Naive thymus-derived CD4-positive, alpha-beta T cell (primary cell): ENCODE measurements around the gene RASGRF1. TPM values are rescaled to one million over a fixed set of nuclear protein-coding genes. Genes with fewer than 3 reads are reported as not detected.
A peak's percentile ranks its signal among the peaks of the same experiment; 100 is the strongest.

Experiments used
- ATAC-seq: fragments of 150-1000 bp; cut with Tn5 transposase; 2 replicates; pipeline ENCODE4 v1.10.0; 2021; ENCODE audit warnings: mild to moderate bottlenecking, moderate library complexity
- CTCF ChIA-PET: fragments of 350-600 bp; sonication (Branson Sonifier 250); formaldehyde crosslinking; loops from one replicate; lab custom pipeline; 2021; ENCODE audit warnings: antibody characterized with exemption; lab: Charles Lee
- POLR2A ChIA-PET: fragments of 350-600 bp; sonication (Branson Sonifier 250); formaldehyde crosslinking; loops from one replicate; lab custom pipeline; 2021; ENCODE audit warnings: antibody characterized with exemption, inconsistent platforms; lab: Charles Lee
- DNase-seq, 9 donors: peaks; one replicate each; pipeline versions ENCODE4 v3.0.0 to v3.0.0-alpha.2; 2020 to 2022; ENCODE audit warnings: mixed read lengths in 1 of 9
- H3K27ac ChIP-seq: one replicate; pipeline ENCODE4 v1.7.0; 2013; ENCODE audit warnings: mild to moderate bottlenecking, low read depth, low read length, moderate library complexity
- H3K27me3 ChIP-seq, 2 donors: one replicate each; pipeline ENCODE4 v1.7.0; 2013; ENCODE audit warnings: low read length in 2 of 2, mild to moderate bottlenecking in 2 of 2, moderate library complexity in 2 of 2; ENCODE audit not compliant: control insufficient read depth in 2 of 2, insufficient read depth in 2 of 2
- H3K36me3 ChIP-seq, 3 experiments: 1 replicate in 2 of 3; 2 replicates in 1 of 3; pipeline ENCODE4 v1.7.0; 2013; ENCODE audit warnings: low read length in 3 of 3, mild to moderate bottlenecking in 3 of 3, moderate library complexity in 1 of 3; ENCODE audit not compliant: insufficient read depth in 3 of 3, control insufficient read depth in 2 of 3
- H3K4me1 ChIP-seq, 2 donors: one replicate each; pipeline ENCODE4 v1.7.0; 2013; ENCODE audit warnings: low read length in 2 of 2, mild to moderate bottlenecking in 2 of 2, moderate library complexity in 1 of 2; ENCODE audit not compliant: control insufficient read depth in 2 of 2, insufficient read depth in 2 of 2
- H3K4me3 ChIP-seq: 2 replicates; pipeline ENCODE4 v1.7.0; 2013; ENCODE audit warnings: mild to moderate bottlenecking, low read length
- H3K9me3 ChIP-seq, 3 experiments: 1 replicate in 2 of 3; 2 replicates in 1 of 3; pipeline ENCODE4 v1.7.0; 2013; ENCODE audit warnings: low read length in 3 of 3; ENCODE audit not compliant: control insufficient read depth in 2 of 3
- H3K27ac Mint-ChIP-seq, 9 donors: one replicate each; pipeline ENCODE4 v1.8.0; 2020 to 2022; ENCODE audit warnings: mixed read lengths in 9 of 9, mild to moderate bottlenecking in 8 of 9, moderate library complexity in 5 of 9, inconsistent platforms in 2 of 9
- H3K27me3 Mint-ChIP-seq, 5 donors: one replicate each; pipeline ENCODE4 v1.8.0; 2021 to 2022; ENCODE audit warnings: mixed read lengths in 5 of 5, mild to moderate bottlenecking in 1 of 5
- H3K36me3 Mint-ChIP-seq, 5 donors: one replicate each; pipeline ENCODE4 v1.8.0; 2020 to 2022; ENCODE audit warnings: mixed read lengths in 5 of 5, mild to moderate bottlenecking in 3 of 5, inconsistent platforms in 1 of 5
- H3K4me1 Mint-ChIP-seq, 7 donors: one replicate each; pipeline ENCODE4 v1.8.0; 2020 to 2022; ENCODE audit warnings: mixed read lengths in 7 of 7, mild to moderate bottlenecking in 3 of 7, inconsistent platforms in 1 of 7
- H3K4me3 Mint-ChIP-seq, 10 donors: one replicate each; pipeline ENCODE4 v1.8.0; 2020 to 2022; ENCODE audit warnings: mild to moderate bottlenecking in 10 of 10, mixed read lengths in 10 of 10, moderate library complexity in 6 of 10, inconsistent platforms in 2 of 10
- H3K9me3 Mint-ChIP-seq, 11 donors: one replicate each; pipeline ENCODE4 v1.8.0; 2020 to 2022; ENCODE audit warnings: mixed read lengths in 11 of 11, mild to moderate bottlenecking in 4 of 11, inconsistent platforms in 1 of 11, moderate library complexity in 1 of 11
- intact Hi-C, 2 donors: fragments of 100-400 bp; cut with micrococcal nuclease; formaldehyde crosslinking; loops; one replicate each; pipeline ENCODE4 v1.15.1; 2023
- polyA plus RNA-seq, 2 donors: library from polyadenylated mRNA; unstranded; fragments of 300-500 nt; fragmentation: Illumina TruSeq; gene quantifications; one replicate each; pipeline ENCODE4 v1.2.3, GENCODE V29; 2021
- total RNA-seq, 6 experiments: library from RNA in 5 of 6; stranded (reverse) in 5 of 6; gene quantifications; 1 replicate in 5 of 6; 2 replicates in 1 of 6; pipeline ENCODE4 v1.2.3 and lab custom pipeline; 2021 to 2026

Gene RASGRF1
- total and polyA plus RNA-seq, 7 experiments from 2014 or later, result 0.07 to 0.10 TPM; not detected in 5

GRCh38 chr15:78989701-78990240 lies 100.8 kb downstream of the RASGRF1 start:
- no peak overlapping the region for H3K27ac ChIP-seq
- Mint-ChIP-seq H3K4me3 (no peak overlapping the region), H3K27me3 (peaks cover 0 to 20% (median 0%) of the 10 kb centered on the region in 5 donors), H3K9me3 (no peaks in the 10 kb centered on the region), H3K36me3 (no peaks in the 10 kb centered on the region), H3K4me1 (peaks cover 0 to 11% (median 0%) of the 10 kb centered on the region in 7 donors), H3K27ac (no peak overlapping the region)
- POLR2A ChIA-PET, result no interaction called here
- no peaks in the 10 kb centered on the region for H3K9me3 ChIP-seq
- CTCF ChIA-PET, result no interaction called here
- H3K27me3 ChIP-seq, result no peaks in the 10 kb centered on the region
- H3K4me3 ChIP-seq, result no peak overlapping the region
- ATAC-seq (no peak), DNase-seq (no peak)
- no peaks in the 10 kb centered on the region for H3K4me1 ChIP-seq
- H3K36me3 ChIP-seq, result no peaks in the 10 kb centered on the region
- intact Hi-C loops, result no loop called here

GRCh38 chr15:78988361-78988911 lies 102.1 kb downstream of the RASGRF1 start:
- no peak for DNase-seq
- POLR2A ChIA-PET, result no interaction called here

GRCh38 chr15:78987556-78988360 lies 102.8 kb downstream of the RASGRF1 start:
- H3K4me1 ChIP-seq, result no peaks in the 10 kb centered on the region
- intact Hi-C loops, result no loop called here
- no peaks in the 10 kb centered on the region for H3K36me3 Mint-ChIP-seq
- H3K4me3 Mint-ChIP-seq, result no peak overlapping the region
- H3K27ac Mint-ChIP-seq, result peak overlapping the region in 1 of 9 donors; percentile 56
- no peak overlapping the region for H3K27ac ChIP-seq
- no peaks in the 10 kb centered on the region for H3K9me3 Mint-ChIP-seq
- ChIA-PET POLR2A (interaction anchor here (0.7 kb wide), 1 partner anchor 128 kb away, joined by 3 read pairs; no protein-coding TSS in a partner anchor), CTCF (no interaction called here)
- peaks cover 0 to 27% (median 13%) of the 10 kb centered on the region in 5 donors for H3K27me3 Mint-ChIP-seq
- ATAC-seq (no peak), DNase-seq (no peak)
- no peaks in the 10 kb centered on the region for H3K27me3 ChIP-seq
- no peak overlapping the region for H3K4me3 ChIP-seq
- peaks cover 0 to 7% (median 0%) of the 10 kb centered on the region in 7 donors for H3K4me1 Mint-ChIP-seq
- no peaks in the 10 kb centered on the region for H3K36me3 ChIP-seq
- H3K9me3 ChIP-seq, result no peaks in the 10 kb centered on the region

More at GRCh38 chr15:78988361-78988911, 102.1 kb downstream of the RASGRF1 start:
- H3K9me3 Mint-ChIP-seq, result no peaks in the 10 kb centered on the region
- Histone ChIP-seq H3K27ac (no peak overlapping the region), H3K4me1 (no peaks in the 10 kb centered on the region), H3K27me3 (no peaks in the 10 kb centered on the region), H3K36me3 (no peaks in the 10 kb centered on the region), H3K4me3 (no peak overlapping the region), H3K9me3 (no peaks in the 10 kb centered on the region)
- H3K4me3 Mint-ChIP-seq, result peak overlapping the region in 1 of 10 donors; percentile 37
- CTCF ChIA-PET, result no interaction called here
- peak; percentile 86 for ATAC-seq
- H3K4me1 Mint-ChIP-seq, result peaks cover 0 to 11% (median 0%) of the 10 kb centered on the region in 7 donors
- peak overlapping the region in 1 of 9 donors; percentile 56 for H3K27ac Mint-ChIP-seq
- no peaks in the 10 kb centered on the region for H3K36me3 Mint-ChIP-seq
- intact Hi-C loops, result no loop called here
- H3K27me3 Mint-ChIP-seq, result peaks cover 0 to 27% (median 7%) of the 10 kb centered on the region in 5 donors

- Mint-ChIP-seq H3K27ac (no peak overlapping the region), H3K4me3 (no peak overlapping the region), H3K27me3 (peaks cover 0 to 27% (median 13%) of the 10 kb centered on the region in 5 donors), H3K4me1 (peaks cover 0 to 6% (median 0%) of the 10 kb centered on the region in 7 donors), H3K36me3 (no peaks in the 10 kb centered on the region), H3K9me3 (no peaks in the 10 kb centered on the region)
- POLR2A ChIA-PET, result no interaction called here
- no peak overlapping the region for H3K27ac ChIP-seq
- H3K4me1 ChIP-seq, result no peaks in the 10 kb centered on the region
- H3K27me3 ChIP-seq, result no peaks in the 10 kb centered on the region
- no peak overlapping the region for H3K4me3 ChIP-seq
- no peaks in the 10 kb centered on the region for H3K36me3 ChIP-seq
- H3K9me3 ChIP-seq, result no peaks in the 10 kb centered on the region
- DNase-seq (no peak), ATAC-seq (no peak)
- intact Hi-C loops, result no loop called here
- CTCF ChIA-PET, result no interaction called here
Observed at GRCh38 chr15:78985859-78986475, 104.6 kb downstream of the RASGRF1 start.

GRCh38 chr15:78984041-78984440 lies 106.5 kb downstream of the RASGRF1 start:
- Mint-ChIP-seq H3K36me3 (no peaks in the 10 kb centered on the region), H3K9me3 (peaks cover 0 to under 1% (median 0%) of the 10 kb centered on the region in 11 donors), H3K27me3 (peaks cover 0 to 19% (median 10%) of the 10 kb centered on the region in 5 donors), H3K4me3 (no peak overlapping the region), H3K27ac (no peak overlapping the region), H3K4me1 (peaks cover 0 to 6% (median 0%) of the 10 kb centered on the region in 7 donors)
- CTCF ChIA-PET, result no interaction called here
- DNase-seq (no peak), ATAC-seq (no peak)
- Histone ChIP-seq H3K4me1 (no peaks in the 10 kb centered on the region), H3K27ac (no peak overlapping the region), H3K4me3 (no peak overlapping the region), H3K9me3 (no peaks in the 10 kb centered on the region), H3K27me3 (no peaks in the 10 kb centered on the region), H3K36me3 (no peaks in the 10 kb centered on the region)
- POLR2A ChIA-PET, result no interaction called here
- intact Hi-C loops, result no loop called here

- Histone ChIP-seq H3K36me3 (no peaks in the 10 kb centered on the region), H3K27me3 (no peaks in the 10 kb centered on the region), H3K27ac (no peak overlapping the region), H3K9me3 (no peaks in the 10 kb centered on the region), H3K4me1 (no peaks in the 10 kb centered on the region), H3K4me3 (no peak overlapping the region)
- Mint-ChIP-seq H3K4me3 (no peak overlapping the region), H3K4me1 (peaks cover 0 to 4% (median 0%) of the 10 kb centered on the region in 7 donors), H3K27me3 (peaks cover 0 to 18% (median 10%) of the 10 kb centered on the region in 5 donors), H3K36me3 (no peaks in the 10 kb centered on the region), H3K9me3 (peaks cover 0 to 2% (median 0%) of the 10 kb centered on the region in 11 donors), H3K27ac (no peak overlapping the region)
- CTCF ChIA-PET, result no interaction called here
- no peak for ATAC-seq
- no peak for DNase-seq
- POLR2A ChIA-PET, result no interaction called here
- intact Hi-C loops, result no loop called here
Observed at GRCh38 chr15:78983146-78983918, 107.2 kb downstream of the RASGRF1 start.
